ENCODE measurements around the gene TMEM108.

- TF ChIP-seq CTCF (IDR thresholded peaks at IDR 0.05; ENCODE audit: poor library complexity, severe bottlenecking), result no peak
- no peak for TF ChIP-seq MXI1 (conservative IDR thresholded peaks at IDR 0.05; ENCODE audit: poor library complexity, severe bottlenecking)
- TF ChIP-seq POLR2AphosphoS5 (IDR thresholded peaks at IDR 0.05), result no peak
- TF ChIP-seq TAF1 (IDR thresholded peaks at IDR 0.05; ENCODE audit: low read depth), result no peak
- TF ChIP-seq EZH2 (IDR thresholded peaks at IDR 0.05; ENCODE audit: borderline replicate concordance, insufficient read depth, low read length, poor library complexity, severe bottlenecking), result no peak
- no peak for TF ChIP-seq EP300 (conservative IDR thresholded peaks at IDR 0.05; ENCODE audit: poor library complexity, severe bottlenecking)
- no peak for TF ChIP-seq RAD21 (conservative IDR thresholded peaks at IDR 0.05)
- no peak for TF ChIP-seq REST (IDR thresholded peaks at IDR 0.05; ENCODE audit: borderline replicate concordance)
Measured at GRCh38 chr3:133271042-133271441, 232.9 kb downstream of the TMEM108 start.

All from neural cell (in vitro differentiated cells).